ENCODE measurements around the gene HPX. TPM values are rescaled to one million over a fixed set of nuclear protein-coding genes. Genes with fewer than 3 reads are reported as not detected.

The HPX gene
- total RNA-seq, 1 experiment from 2014 or later, result 1.0 TPM

GRCh38 chr11:6431861-6432260, 8.9 kb downstream of the HPX start:
- H3K9me3 ChIP-seq (ENCODE audit: control insufficient read depth, insufficient read depth, low read depth, low read length), result no peaks in the 10 kb centered on the region
- TF ChIP-seq REST (IDR thresholded peaks at IDR 0.05; ENCODE audit: insufficient read depth in 1 of 2, low read depth in 2 of 2, low read length in 1 of 2) (no peak), CTCF (IDR thresholded peaks at IDR 0.05) (no peak), SIN3A (IDR thresholded peaks at IDR 0.05; ENCODE audit: borderline replicate concordance, insufficient read depth, low read depth, low read length) (no peak), TCF7L2 (IDR thresholded peaks at IDR 0.05; ENCODE audit: low read depth, low read length) (no peak), POLR2AphosphoS5 (IDR thresholded peaks at IDR 0.05; ENCODE audit: low read depth, low read length) (no peak)
- CTCF ChIA-PET, result no interaction called here
- BruUV-seq (replicated peaks), result no TSS peak
- no peak overlapping the region for H3K4me3 ChIP-seq (ENCODE audit: low read depth in 2 of 2, low read length in 2 of 2)
- no peaks in the 10 kb centered on the region for H3K36me3 ChIP-seq (ENCODE audit: control insufficient read depth, insufficient read depth, low read length)
- DNase-seq (ENCODE audit: low read depth, low spot score) (no peak), ATAC-seq (peak; percentile 73; the same call in 1 of the 2 replicates)
- intact Hi-C loops (cut with micrococcal nuclease; ENCODE audit: unreplicated experiment) (no loop called here), in situ Hi-C loops (cut with HindIII; ENCODE audit: low pct_unique_long_range_greater_than_20kb, low sequenced_read_pairs) (no loop called here)
- no peak overlapping the region for H3K27ac ChIP-seq (ENCODE audit: low read length)
- POLR2A ChIA-PET, result no interaction called here
- no peaks in the 10 kb centered on the region for H3K4me1 ChIP-seq (ENCODE audit: control insufficient read depth, insufficient read depth, low read length)
- peaks cover 4% of the 10 kb centered on the region; the same call in 1 of the 2 replicates for H3K27me3 ChIP-seq (ENCODE audit: control insufficient read depth, insufficient read depth, low read length)

- intact Hi-C loops (cut with micrococcal nuclease; ENCODE audit: unreplicated experiment) (no loop called here), in situ Hi-C loops (cut with HindIII; ENCODE audit: low pct_unique_long_range_greater_than_20kb, low sequenced_read_pairs) (no loop called here)
- Histone ChIP-seq H3K4me3 (ENCODE audit: low read depth in 2 of 2, low read length in 2 of 2) (no peak overlapping the region), H3K36me3 (ENCODE audit: control insufficient read depth, insufficient read depth, low read length) (no peaks in the 10 kb centered on the region), H3K9me3 (ENCODE audit: control insufficient read depth, insufficient read depth, low read depth, low read length) (no peaks in the 10 kb centered on the region), H3K4me1 (ENCODE audit: control insufficient read depth, insufficient read depth, low read length) (no peaks in the 10 kb centered on the region), H3K27me3 (ENCODE audit: control insufficient read depth, insufficient read depth, low read length) (peaks cover 30% of the 10 kb centered on the region), H3K27ac (ENCODE audit: low read length) (no peak overlapping the region)
- CTCF ChIA-PET, result interaction anchor here (1.6 kb wide), 1 partner anchor 48 kb away, joined by 3 read pairs; no protein-coding TSS in a partner anchor
- ATAC-seq (no peak), DNase-seq (ENCODE audit: low read depth, low spot score) (no peak)
- POLR2A ChIA-PET, result interaction anchor here (0.7 to 1.2 kb wide), 2 partner anchors 22 to 30 kb away, joined by 4 to 7 read pairs; no protein-coding TSS in a partner anchor
- BruUV-seq (replicated peaks), result no TSS peak
- TF ChIP-seq TCF7L2 (IDR thresholded peaks at IDR 0.05; ENCODE audit: low read depth, low read length) (no peak), CTCF (IDR thresholded peaks at IDR 0.05) (no peak), POLR2AphosphoS5 (IDR thresholded peaks at IDR 0.05; ENCODE audit: low read depth, low read length) (no peak), REST (IDR thresholded peaks at IDR 0.05; ENCODE audit: insufficient read depth in 1 of 2, low read depth in 2 of 2, low read length in 1 of 2) (no peak)
These were observed 13.3 kb downstream of the HPX start for GRCh38 chr11:6427516-6427915.

All from Panc1 (cell line).